K562 (cell line): ENCODE results near the gene RMI1. TPM values are rescaled to one million over a fixed set of nuclear protein-coding genes. Genes with fewer than 3 reads are reported as not detected.
A peak's percentile ranks its signal among the peaks of the same experiment; 100 is the strongest.

Experiments
- ATF1 ChIP-seq, 2 experiments: fragments of 450-650 bp in 1 of 2; IDR thresholded peaks; 2 replicates each; pipeline ENCODE4 v1.6.1; 2016; ENCODE audit warnings: missing compliant biosample characterization in 1 of 2, missing genetic modification characterization in 1 of 2
- BHLHE40 ChIP-seq: IDR thresholded peaks from 2 replicates; pipeline ENCODE4 v1.6.1; 2011; ENCODE audit warnings: low read length, improper control_type of control experiment
- HES1 ChIP-seq: fragments of 450-650 bp; IDR thresholded peaks from 2 replicates; pipeline ENCODE4 v1.6.1; 2016; ENCODE audit warnings: low read depth, mild to moderate bottlenecking, moderate library complexity
- MLX ChIP-seq, 2 experiments: fragments of 450-650 bp in 1 of 2; sonication (generic) in 1 of 2; formaldehyde crosslinking; conservative IDR thresholded peaks; 2 replicates each; pipeline versions ENCODE4 v1.4.0 to v1.8.1; 2020 to 2022; ENCODE audit warnings: mild to moderate bottlenecking in 1 of 2, missing genetic modification reagents in 1 of 2
- RFX5 ChIP-seq: IDR thresholded peaks from 2 replicates; pipeline ENCODE4 v1.6.1; 2011; ENCODE audit warnings: low read depth, mild to moderate bottlenecking, improper control_type of control experiment, low read length
- SLC30A9 ChIP-seq: fragments of 250-450 bp; sonication (Bioruptor Pico); IDR thresholded peaks from 2 replicates; pipeline ENCODE4 v1.8.0; 2022; ENCODE audit warnings: mild to moderate bottlenecking, moderate library complexity
- TSHZ1 ChIP-seq: fragments of 250-450 bp; sonication (Bioruptor Pico); IDR thresholded peaks from 2 replicates; pipeline ENCODE4 v1.4.0; 2020; ENCODE audit warnings: mild to moderate bottlenecking, moderate library complexity
- ZNF175 ChIP-seq: fragments of 200-800 bp; sonication (Bioruptor generic); IDR thresholded peaks from 2 replicates; pipeline ENCODE4 v1.6.1; 2016; ENCODE audit warnings: low read depth, mild to moderate bottlenecking, missing genetic modification characterization, missing compliant biosample characterization
- ZNF232 ChIP-seq: sonication (generic); formaldehyde crosslinking; IDR thresholded peaks from 2 replicates; pipeline ENCODE4 v1.8.0; 2022; ENCODE audit warnings: mild to moderate bottlenecking, missing genetic modification reagents
- ZNF280A ChIP-seq: fragments of 450-650 bp; IDR thresholded peaks from 2 replicates; pipeline ENCODE4 v1.6.1; 2018; ENCODE audit warnings: mild to moderate bottlenecking, low read depth; ENCODE audit not compliant: partially characterized antibody
- ZNF280B ChIP-seq: fragments of 250-450 bp; sonication (Bioruptor Pico); IDR thresholded peaks from 2 replicates; pipeline ENCODE4 v1.5.1; 2021; ENCODE audit warnings: mild to moderate bottlenecking
- ZNF57 ChIP-seq: fragments of 450-650 bp; formaldehyde crosslinking; IDR thresholded peaks from 2 replicates; pipeline ENCODE4 v1.4.0; 2020; ENCODE audit warnings: mild to moderate bottlenecking, moderate library complexity
- ZNF695 ChIP-seq: fragments of 450-650 bp; formaldehyde crosslinking; IDR thresholded peaks from 2 replicates; pipeline ENCODE4 v1.4.0; 2020; ENCODE audit warnings: mild to moderate bottlenecking, moderate library complexity
- ZNF696 ChIP-seq: fragments of 250-450 bp; sonication (Bioruptor Pico); conservative IDR thresholded peaks from 2 replicates; pipeline ENCODE4 v1.4.0; 2020; ENCODE audit warnings: mild to moderate bottlenecking, moderate library complexity
- ZNF707 ChIP-seq: fragments of 250-450 bp; sonication (Bioruptor Pico); conservative IDR thresholded peaks from 2 replicates; pipeline ENCODE4 v1.8.0; 2022; ENCODE audit warnings: inconsistent platforms, mild to moderate bottlenecking, moderate library complexity
- polyA plus RNA-seq, 8 experiments: library from polyadenylated mRNA; depleted of rRNA in 4 of 8; stranded (reverse) in 5 of 8; unstranded in 3 of 8; fragments of >200 nt; fragmentation: Nextera tagmentation in 2 of 8; fragmentation: Illumina TruSeq in 1 of 8; extraction: Ambion mirVana in 2 of 8; extraction: Trizol in 1 of 8; gene quantifications; 2 replicates each; pipeline versions ENCODE4 v1.2.1 to v1.2.3, GENCODE V29; 2011 to 2014; ENCODE audit warnings: inconsistent platforms in 1 of 8, missing spikeins in 1 of 8
- total RNA-seq, 7 experiments: library from RNA; depleted of rRNA in 6 of 7; stranded (reverse); fragments of >200 nt in 6 of 7; fragmentation: Illumina TruSeq in 2 of 7; extraction: Trizol in 2 of 7; gene quantifications; 2 replicates each; pipeline versions ENCODE4 v1.2.1 to v1.2.3, GENCODE V29; 2011 to 2021; ENCODE audit warnings: low replicate concordance in 1 of 7

Gene RMI1
- total and polyA plus RNA-seq, 9 of the 15 experiments (the other 6 are each of a cell fraction or from before 2014, with no cell fraction given), result 3.0 to 17.4 (median 10.6) TPM

GRCh38 chr9:83956436-83957247 is 24.0 kb upstream of the RMI1 start (continued):
- TF ChIP-seq ZNF280B (CRISPR knock-in tag), result no peak
- TF ChIP-seq ZNF707 (CRISPR knock-in tag), result no peak
- no peak for TF ChIP-seq BHLHE40
- TF ChIP-seq HES1, result no peak
- TF ChIP-seq ZNF695, result no peak
- TF ChIP-seq ZNF175, result 0 out of 2 replicates have a peak, but pooled peaks have one; percentile 67
- no peak for TF ChIP-seq TSHZ1 (CRISPR knock-in tag)
- no peak for TF ChIP-seq MLX (CRISPR knock-in tag; conservative IDR thresholded peaks at IDR 0.05)
- no peak for TF ChIP-seq ZNF57 (CRISPR knock-in tag)
- TF ChIP-seq RFX5, result no peak
- no peak for TF ChIP-seq ZNF280A
- TF ChIP-seq ZNF696, result no peak
- TF ChIP-seq SLC30A9 (CRISPR knock-in tag), result no peak
- no peak for TF ChIP-seq ZNF232 (CRISPR knock-in tag)
- no peak for TF ChIP-seq ATF1 (CRISPR knock-in tag; IDR thresholded peaks at IDR 0.05)
- no peak for TF ChIP-seq ATF1 (tag; IDR thresholded peaks at IDR 0.05)
- TF ChIP-seq, all 486 proteins: peak for 65
